Neural progenitor cell (in vitro differentiated cells): ENCODE data around the gene ABCC4.

ENCODE experiments used
- CTCF ChIP-seq: fragments of 200-600 bp; sonication (generic); IDR thresholded peaks from 2 replicates; pipeline ENCODE4 v1.5.1; 2017; ENCODE audit warnings: antibody characterized with exemption, mild to moderate bottlenecking
- EZH2 ChIP-seq: fragments of 200-600 bp; sonication (generic); IDR thresholded peaks from 2 replicates; pipeline ENCODE4 v1.6.1; 2017; ENCODE audit warnings: antibody characterized with exemption, mild to moderate bottlenecking, moderate library complexity
- EZH2phosphoT487 ChIP-seq: fragments of 200-600 bp; sonication (generic); IDR thresholded peaks from 2 replicates; pipeline ENCODE4 v1.6.1; 2017; ENCODE audit warnings: antibody characterized with exemption

GRCh38 chr13:95217920-95218830 lies 83.1 kb downstream of the ABCC4 start:
- no peak for TF ChIP-seq CTCF
- no peak for TF ChIP-seq EZH2
- no peak for TF ChIP-seq EZH2phosphoT487
